Peyer's patch (tissue), 4 donors: Measurements from ENCODE around the gene CUL4B.

Experiments used
- POLR2A ChIP-seq, 2 donors: fragments of 450-650 bp; IDR thresholded peaks; one replicate each; pipeline ENCODE4 v1.5.1; 2017; ENCODE audit warnings: antibody characterized with exemption in 2 of 2, mild to moderate bottlenecking in 2 of 2, moderate library complexity in 2 of 2
- TF ChIP-seq, protein P1 (sequence below), 6 experiments: fragments of 450-650 bp in 4 of 6; fragments of 200-600 bp in 2 of 6; sonication (generic) in 1 of 6; IDR thresholded peaks; one replicate each; pipeline ENCODE4 v1.5.1; 2017 to 2019; ENCODE audit warnings: antibody characterized with exemption in 6 of 6, mild to moderate bottlenecking in 3 of 6, moderate library complexity in 1 of 6

DNA sequence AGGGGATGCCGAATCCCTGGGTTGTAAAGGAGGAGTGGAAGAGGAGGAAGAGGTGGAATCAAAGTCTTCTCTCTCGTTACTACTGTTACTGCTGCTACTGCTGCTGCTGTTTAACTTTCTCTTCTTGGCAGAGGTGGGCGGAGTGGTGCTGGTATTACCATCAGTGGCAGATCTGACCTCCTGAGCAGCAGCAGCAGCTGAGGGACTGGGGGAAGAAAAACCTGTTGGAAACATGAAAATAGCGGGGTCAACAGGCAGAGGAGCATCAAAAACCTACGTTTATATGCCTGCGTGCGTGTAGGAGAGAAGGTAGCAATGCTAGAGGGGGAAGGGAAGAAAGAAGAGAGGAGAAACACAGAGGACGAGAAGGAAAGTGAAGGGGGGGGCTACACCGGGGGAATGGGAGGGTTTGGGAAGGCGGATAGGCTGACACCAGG lies 339 bp downstream of the CUL4B start:
- TF ChIP-seq, protein P1, sequence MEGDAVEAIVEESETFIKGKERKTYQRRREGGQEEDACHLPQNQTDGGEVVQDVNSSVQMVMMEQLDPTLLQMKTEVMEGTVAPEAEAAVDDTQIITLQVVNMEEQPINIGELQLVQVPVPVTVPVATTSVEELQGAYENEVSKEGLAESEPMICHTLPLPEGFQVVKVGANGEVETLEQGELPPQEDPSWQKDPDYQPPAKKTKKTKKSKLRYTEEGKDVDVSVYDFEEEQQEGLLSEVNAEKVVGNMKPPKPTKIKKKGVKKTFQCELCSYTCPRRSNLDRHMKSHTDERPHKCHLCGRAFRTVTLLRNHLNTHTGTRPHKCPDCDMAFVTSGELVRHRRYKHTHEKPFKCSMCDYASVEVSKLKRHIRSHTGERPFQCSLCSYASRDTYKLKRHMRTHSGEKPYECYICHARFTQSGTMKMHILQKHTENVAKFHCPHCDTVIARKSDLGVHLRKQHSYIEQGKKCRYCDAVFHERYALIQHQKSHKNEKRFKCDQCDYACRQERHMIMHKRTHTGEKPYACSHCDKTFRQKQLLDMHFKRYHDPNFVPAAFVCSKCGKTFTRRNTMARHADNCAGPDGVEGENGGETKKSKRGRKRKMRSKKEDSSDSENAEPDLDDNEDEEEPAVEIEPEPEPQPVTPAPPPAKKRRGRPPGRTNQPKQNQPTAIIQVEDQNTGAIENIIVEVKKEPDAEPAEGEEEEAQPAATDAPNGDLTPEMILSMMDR (IDR thresholded peaks at IDR 0.05) = no peak
- no peak for TF ChIP-seq POLR2A (IDR thresholded peaks at IDR 0.05)
